HFFc6 (cell line): ENCODE measurements around the gene PNPLA3. TPM values are rescaled to one million over a fixed set of nuclear protein-coding genes. Genes with fewer than 3 reads are reported as not detected.

Experiments
- DNase-seq: peaks from one replicate; pipeline ENCODE4 v3.0.0-alpha.2; 2018
- H3K27ac Mint-ChIP-seq: 2 replicates; pipeline ENCODE4 v1.8.0; 2020; ENCODE audit warnings: mild to moderate bottlenecking, mixed read lengths
- H3K27me3 Mint-ChIP-seq: 2 replicates; pipeline ENCODE4 v1.8.0; 2021; ENCODE audit warnings: mild to moderate bottlenecking, moderate library complexity, mixed read lengths; ENCODE audit not compliant: insufficient read depth
- H3K36me3 Mint-ChIP-seq: 2 replicates; pipeline ENCODE4 v1.8.0; 2021; ENCODE audit warnings: low read depth, mixed read lengths
- H3K4me1 Mint-ChIP-seq: 2 replicates; pipeline ENCODE4 v1.8.0; 2020; ENCODE audit warnings: low read depth, mixed read lengths
- H3K4me3 Mint-ChIP-seq: 2 replicates; pipeline ENCODE4 v1.8.0; 2020; ENCODE audit warnings: mild to moderate bottlenecking, moderate library complexity, mixed read lengths
- H3K9me3 Mint-ChIP-seq: 2 replicates; pipeline ENCODE4 v1.8.0; 2020; ENCODE audit warnings: mild to moderate bottlenecking, mixed read lengths
- total RNA-seq, 6 experiments: library from RNA; stranded (reverse); fragmentation: NEBNext Ultra II Directional; extraction: Animal tissue kit (Norgen Biotek cat#: 25700); gene quantifications; 2 replicates in 1 of 6; 3 replicates in 5 of 6; pipeline ENCODE4 v1.2.3, GENCODE V29; 2021
- TF ChIP-seq, protein P1 (sequence below): fragments of 200-600 bp; sonication (generic); IDR thresholded peaks from 2 replicates; pipeline ENCODE4 v1.5.0; 2021; ENCODE audit warnings: antibody characterized with exemption, mild to moderate bottlenecking

The PNPLA3 gene
- total RNA-seq, 6 experiments from 2014 or later: 3.0 to 6.5 (median 3.4) TPM

GRCh38 chr22:43969021-43969878 lies 45.6 kb downstream of the PNPLA3 start:
- Mint-ChIP-seq H3K27me3 (no peaks in the 10 kb centered on the region; the same call in 1 of the 2 replicates), H3K4me1 (no peaks in the 10 kb centered on the region), H3K4me3 (no peak overlapping the region), H3K9me3 (no peaks in the 10 kb centered on the region), H3K27ac (no peak overlapping the region), H3K36me3 (peaks cover 30% of the 10 kb centered on the region)
- TF ChIP-seq, protein P1, sequence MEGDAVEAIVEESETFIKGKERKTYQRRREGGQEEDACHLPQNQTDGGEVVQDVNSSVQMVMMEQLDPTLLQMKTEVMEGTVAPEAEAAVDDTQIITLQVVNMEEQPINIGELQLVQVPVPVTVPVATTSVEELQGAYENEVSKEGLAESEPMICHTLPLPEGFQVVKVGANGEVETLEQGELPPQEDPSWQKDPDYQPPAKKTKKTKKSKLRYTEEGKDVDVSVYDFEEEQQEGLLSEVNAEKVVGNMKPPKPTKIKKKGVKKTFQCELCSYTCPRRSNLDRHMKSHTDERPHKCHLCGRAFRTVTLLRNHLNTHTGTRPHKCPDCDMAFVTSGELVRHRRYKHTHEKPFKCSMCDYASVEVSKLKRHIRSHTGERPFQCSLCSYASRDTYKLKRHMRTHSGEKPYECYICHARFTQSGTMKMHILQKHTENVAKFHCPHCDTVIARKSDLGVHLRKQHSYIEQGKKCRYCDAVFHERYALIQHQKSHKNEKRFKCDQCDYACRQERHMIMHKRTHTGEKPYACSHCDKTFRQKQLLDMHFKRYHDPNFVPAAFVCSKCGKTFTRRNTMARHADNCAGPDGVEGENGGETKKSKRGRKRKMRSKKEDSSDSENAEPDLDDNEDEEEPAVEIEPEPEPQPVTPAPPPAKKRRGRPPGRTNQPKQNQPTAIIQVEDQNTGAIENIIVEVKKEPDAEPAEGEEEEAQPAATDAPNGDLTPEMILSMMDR: no peak
- no peak for DNase-seq

DNA sequence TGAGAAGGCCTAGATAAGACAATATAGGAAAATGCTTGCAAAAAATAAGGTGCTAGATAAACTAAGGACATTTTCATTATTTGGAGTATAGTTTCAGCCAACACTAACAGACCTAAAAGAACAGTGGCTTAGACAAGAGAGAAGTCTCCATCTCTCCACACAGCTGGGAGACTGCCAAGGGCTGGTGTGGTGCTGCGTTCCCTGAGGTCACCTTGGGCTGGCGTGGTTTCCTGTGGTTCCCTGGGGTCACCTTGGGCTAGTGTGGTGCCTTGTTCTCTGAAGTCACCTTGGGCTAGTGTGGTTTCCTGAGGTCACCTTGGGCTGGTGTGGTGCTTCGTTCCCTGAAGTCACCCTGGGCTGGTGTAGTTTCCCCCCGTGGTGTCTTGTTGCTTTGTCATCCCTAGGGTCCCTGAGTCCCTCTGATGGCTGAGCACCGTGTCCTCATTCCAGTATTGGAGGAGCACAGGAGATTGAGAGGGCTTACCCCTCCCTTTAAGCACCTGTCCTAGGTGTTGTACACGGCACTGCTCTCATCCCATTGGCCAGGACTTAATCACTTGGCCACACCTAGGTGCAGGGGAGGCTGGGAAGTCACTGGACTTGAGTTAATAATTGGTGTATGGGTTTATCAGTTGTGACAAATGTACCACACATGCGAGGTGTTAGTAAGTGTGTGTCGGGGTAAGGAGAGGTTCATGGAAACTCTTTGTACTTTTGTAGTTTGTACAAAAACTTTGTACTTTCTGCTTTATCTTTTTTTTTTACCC lies 46.6 kb downstream of the PNPLA3 start:
- Mint-ChIP-seq H3K9me3 (no peaks in the 10 kb centered on the region), H3K4me3 (no peak overlapping the region), H3K27me3 (no peaks in the 10 kb centered on the region; the same call in 1 of the 2 replicates), H3K36me3 (peaks cover 24% of the 10 kb centered on the region), H3K4me1 (no peaks in the 10 kb centered on the region), H3K27ac (no peak overlapping the region)
- TF ChIP-seq, protein P1: no peak
- DNase-seq: no peak

DNA sequence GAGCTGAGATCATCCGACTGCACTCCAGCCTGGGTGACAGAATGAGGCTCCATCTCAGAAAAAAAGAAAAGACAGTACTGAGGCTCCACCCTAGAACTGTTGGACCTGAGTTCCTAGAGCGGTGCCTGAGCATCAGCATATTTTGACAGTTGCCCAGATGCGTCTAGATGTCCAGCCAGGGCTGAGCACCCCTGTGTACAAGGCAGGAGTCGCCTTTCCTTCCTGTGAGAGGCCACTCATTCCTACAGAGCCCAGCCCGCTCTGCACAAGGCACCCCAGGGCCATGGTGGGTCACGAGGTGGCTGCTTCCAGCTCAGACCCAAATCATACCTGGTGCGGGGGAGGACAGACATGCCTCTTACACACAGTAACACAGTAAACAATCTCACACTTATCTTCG lies 47.5 kb downstream of the PNPLA3 start:
- no peaks in the 10 kb centered on the region for H3K9me3 Mint-ChIP-seq
- H3K36me3 Mint-ChIP-seq: peaks cover 28% of the 10 kb centered on the region
- no peak overlapping the region for H3K4me3 Mint-ChIP-seq
- H3K4me1 Mint-ChIP-seq: no peaks in the 10 kb centered on the region
- TF ChIP-seq, protein P1: no peak
- DNase-seq: no peak
- no peak overlapping the region for H3K27ac Mint-ChIP-seq
- H3K27me3 Mint-ChIP-seq: no peaks in the 10 kb centered on the region; the same call in none of the 2 replicates

- no peak for DNase-seq
- no peaks in the 10 kb centered on the region for H3K4me1 Mint-ChIP-seq
- TF ChIP-seq, protein P1: no peak
- no peaks in the 10 kb centered on the region for H3K9me3 Mint-ChIP-seq
- H3K27ac Mint-ChIP-seq: no peak overlapping the region
- no peak overlapping the region for H3K4me3 Mint-ChIP-seq
- no peaks in the 10 kb centered on the region; the same call in none of the 2 replicates for H3K27me3 Mint-ChIP-seq
- H3K36me3 Mint-ChIP-seq: peaks cover 25% of the 10 kb centered on the region
These were observed 49.4 kb downstream of the PNPLA3 start for GRCh38 chr22:43972931-43973462.

GRCh38 chr22:43974028-43974545 lies 50.5 kb downstream of the PNPLA3 start:
- Mint-ChIP-seq H3K27me3 (peaks cover 2% of the 10 kb centered on the region), H3K27ac (no peak overlapping the region), H3K36me3 (peaks cover 22% of the 10 kb centered on the region), H3K9me3 (no peaks in the 10 kb centered on the region), H3K4me1 (no peaks in the 10 kb centered on the region), H3K4me3 (no peak overlapping the region)
- TF ChIP-seq, protein P1: no peak
- DNase-seq: no peak
